Effector memory CD4-positive, alpha-beta T cell (primary cell): Measurements from ENCODE around the gene KIAA0930.

Experiments used
- DNase-seq, 3 donors: peaks; one replicate each; pipeline ENCODE4 v3.0.0-alpha.2; 2020
- H3K27ac ChIP-seq: 2 replicates; pipeline ENCODE4 v1.7.0; 2013; ENCODE audit warnings: mild to moderate bottlenecking, low read length, moderate library complexity; ENCODE audit not compliant: insufficient read depth, poor library complexity, severe bottlenecking
- H3K27me3 ChIP-seq: replicated peaks from 2 replicates; pipeline ENCODE4 v1.7.0; 2013; ENCODE audit warnings: mild to moderate bottlenecking, low read length; ENCODE audit not compliant: insufficient read depth, control insufficient read depth, poor library complexity, severe bottlenecking
- H3K36me3 ChIP-seq: 2 replicates; pipeline ENCODE4 v1.7.0; 2013; ENCODE audit warnings: mild to moderate bottlenecking, low read length, moderate library complexity; ENCODE audit not compliant: control insufficient read depth, insufficient read depth
- H3K4me1 ChIP-seq: 2 replicates; pipeline ENCODE4 v1.7.0; 2013; ENCODE audit warnings: low read length, mild to moderate bottlenecking; ENCODE audit not compliant: control insufficient read depth, insufficient read depth, poor library complexity, severe bottlenecking
- H3K4me3 ChIP-seq: 2 replicates; pipeline ENCODE4 v1.7.0; 2013; ENCODE audit warnings: low read length, low read depth, mild to moderate bottlenecking; ENCODE audit not compliant: insufficient read depth, poor library complexity, severe bottlenecking
- H3K9me3 ChIP-seq: 2 replicates; pipeline ENCODE4 v1.7.0; 2013; ENCODE audit warnings: mild to moderate bottlenecking, low read length, moderate library complexity; ENCODE audit not compliant: control insufficient read depth

KIAA0930 gene

DNA sequence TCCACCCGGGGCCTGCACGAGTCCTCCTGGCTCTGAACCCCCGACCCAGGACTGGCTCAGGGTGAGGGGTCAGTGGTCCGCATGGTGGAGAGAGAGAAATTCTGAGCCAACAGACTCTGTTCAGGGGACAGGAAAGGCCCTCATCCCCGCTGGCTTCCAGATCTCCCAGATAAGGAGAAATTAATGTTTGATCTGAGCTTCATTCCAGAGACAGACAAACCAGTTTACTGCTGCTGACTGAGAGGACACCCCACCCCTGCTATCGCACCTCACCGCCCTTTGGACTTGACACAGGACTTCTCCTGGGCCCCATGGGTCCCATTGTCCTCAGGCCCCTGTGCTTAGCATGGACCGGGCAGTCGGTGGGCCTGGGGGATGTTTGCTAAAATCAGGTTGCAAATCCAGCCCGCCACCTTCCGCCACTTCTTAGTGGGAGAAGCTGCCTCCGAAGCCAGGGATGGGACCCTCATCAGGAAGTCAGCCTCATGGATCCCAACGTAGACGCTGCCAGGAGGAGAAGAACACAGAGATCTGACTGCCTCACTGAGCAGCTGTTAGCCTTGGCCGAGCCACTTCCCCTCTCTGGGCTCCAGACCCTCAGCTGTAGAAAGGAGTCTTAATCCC, 32.9 kb upstream of the KIAA0930 start:
- Histone ChIP-seq H3K4me3 (no peak overlapping the region), H3K27ac (no peak overlapping the region), H3K9me3 (no peaks in the 10 kb centered on the region), H3K27me3 (no peaks in the 10 kb centered on the region), H3K4me1 (peaks cover 12% of the 10 kb centered on the region), H3K36me3 (no peaks in the 10 kb centered on the region)
- DNase-seq, result no peak

GRCh38 chr22:45272498-45272897, 31.8 kb upstream of the KIAA0930 start:
- no peak for DNase-seq
- Histone ChIP-seq H3K27me3 (no peaks in the 10 kb centered on the region), H3K9me3 (no peaks in the 10 kb centered on the region), H3K4me1 (peaks cover 16% of the 10 kb centered on the region), H3K4me3 (no peak overlapping the region), H3K36me3 (no peaks in the 10 kb centered on the region), H3K27ac (no peak overlapping the region)

DNA sequence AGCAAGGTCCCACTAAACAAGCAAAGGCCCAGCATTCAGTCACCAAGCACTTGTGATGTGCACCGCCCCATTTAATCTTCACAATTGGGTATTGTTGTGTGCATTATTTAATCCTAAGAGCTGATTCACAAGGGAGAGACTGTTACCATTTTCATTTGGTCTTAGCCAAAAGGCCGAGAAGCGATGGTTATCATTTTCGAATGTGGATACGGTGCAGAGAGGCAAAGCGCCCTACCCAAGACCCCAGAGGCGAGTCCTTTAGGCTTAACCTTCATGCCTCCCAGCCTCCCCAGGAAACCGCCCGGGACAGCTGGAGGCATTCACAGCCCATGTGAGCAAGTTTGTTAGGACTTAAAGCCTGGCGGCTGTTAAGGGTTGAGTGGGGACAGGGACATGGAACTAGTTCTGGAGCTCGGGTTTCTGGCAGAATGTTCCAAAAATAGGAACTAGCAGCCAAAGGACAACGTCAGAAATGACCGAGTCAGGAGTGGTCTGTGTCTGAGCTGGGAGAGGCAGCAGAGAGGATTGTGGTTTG, 31.0 kb upstream of the KIAA0930 start:
- Histone ChIP-seq H3K9me3 (no peaks in the 10 kb centered on the region), H3K4me3 (no peak overlapping the region), H3K27ac (no peak overlapping the region), H3K4me1 (peaks cover 16% of the 10 kb centered on the region), H3K36me3 (no peaks in the 10 kb centered on the region), H3K27me3 (no peaks in the 10 kb centered on the region)
- DNase-seq, result no peak

DNA sequence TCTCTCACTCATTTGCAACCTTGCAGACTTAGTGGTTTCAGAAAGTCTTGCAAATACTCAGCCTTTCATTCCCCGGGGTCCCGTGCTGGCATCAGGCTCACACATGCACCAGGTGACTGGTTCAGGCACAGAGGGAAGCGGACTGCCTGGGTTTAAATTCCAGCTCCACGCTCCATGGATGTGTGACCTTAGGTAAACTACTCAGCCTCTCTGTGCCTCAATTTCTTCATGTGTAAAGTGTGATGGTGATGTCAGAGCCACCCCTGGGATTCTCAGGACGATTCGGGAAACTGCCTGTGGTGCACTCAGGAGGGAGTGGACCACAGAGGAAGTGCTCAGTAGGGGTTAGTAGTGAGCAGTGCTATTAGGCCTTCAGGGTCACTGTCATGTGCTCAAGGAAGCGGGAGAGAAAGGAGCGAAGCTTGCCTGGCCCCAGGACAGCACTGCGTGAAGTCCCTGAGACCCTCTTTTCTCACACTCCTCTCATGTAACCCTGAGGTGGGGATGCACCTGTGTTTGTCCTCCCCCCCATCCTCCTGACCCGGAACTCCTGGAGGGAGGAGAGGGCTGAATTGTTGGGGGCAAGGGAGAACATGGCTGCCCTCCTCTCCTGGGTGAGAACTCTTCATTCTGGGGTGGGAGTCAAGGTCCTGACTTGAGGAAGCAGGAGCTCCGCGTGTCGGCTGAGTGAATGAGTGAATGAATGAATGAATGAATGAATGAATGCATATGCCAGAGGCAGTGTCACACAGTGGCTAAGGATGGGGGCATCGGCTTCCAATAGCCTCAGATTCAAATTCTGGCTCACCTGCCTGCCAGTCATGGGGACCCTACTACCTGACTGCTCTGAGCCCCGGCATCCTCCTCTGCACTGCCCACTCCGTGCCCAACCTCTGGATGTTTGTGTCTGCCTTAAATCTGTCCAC, 29.7 kb upstream of the KIAA0930 start:
- H3K4me1 ChIP-seq, result peaks cover 16% of the 10 kb centered on the region
- H3K4me3 ChIP-seq, result no peak overlapping the region
- H3K36me3 ChIP-seq, result no peaks in the 10 kb centered on the region
- no peak overlapping the region for H3K27ac ChIP-seq
- no peaks in the 10 kb centered on the region for H3K27me3 ChIP-seq
- DNase-seq, result no peak
- no peaks in the 10 kb centered on the region for H3K9me3 ChIP-seq

DNA sequence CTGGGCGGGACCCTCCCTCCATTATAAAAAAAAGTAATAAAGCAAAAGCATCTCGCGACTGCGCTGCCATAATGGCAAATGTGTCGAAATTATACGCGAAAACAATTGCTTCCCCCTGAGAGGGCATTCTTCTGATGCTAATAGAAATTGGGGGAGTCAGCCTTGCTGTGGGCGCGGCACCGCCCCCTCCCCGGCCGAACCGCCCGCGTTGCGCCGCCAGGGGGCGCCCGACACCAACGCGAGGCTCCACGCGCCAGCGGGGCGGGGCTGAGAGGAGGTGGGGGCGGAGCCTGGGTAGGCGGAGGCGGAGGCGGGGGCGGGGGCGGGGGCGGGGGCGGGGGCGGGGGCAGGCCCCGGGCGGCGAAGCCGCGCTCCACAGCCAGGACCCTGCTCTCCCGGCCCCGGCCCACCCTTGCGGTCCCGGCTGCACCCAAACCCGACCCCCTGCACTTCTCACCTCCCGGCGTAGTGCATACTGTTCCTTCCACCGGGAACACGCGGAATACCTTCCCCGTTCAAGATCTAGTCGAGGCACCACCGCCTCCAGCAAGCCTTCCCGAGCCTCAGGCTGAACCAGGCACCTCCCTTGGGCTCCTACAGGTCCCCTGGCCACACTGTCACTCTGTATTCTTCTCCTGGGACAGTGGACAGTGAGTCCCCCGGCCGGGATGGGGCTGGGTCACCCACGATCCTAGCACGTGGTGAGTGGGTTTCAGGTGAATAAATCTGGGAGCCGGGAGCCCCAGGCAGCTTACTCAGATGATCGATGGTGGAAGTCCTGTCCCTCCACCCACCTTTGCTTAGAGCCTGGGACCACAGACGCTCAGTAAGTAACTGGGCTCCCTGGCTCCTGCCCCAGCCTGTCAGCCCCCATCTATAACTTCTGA, 28.5 kb upstream of the KIAA0930 start:
- no peaks in the 10 kb centered on the region for H3K36me3 ChIP-seq
- peak; percentile 78 to 86 (median 84) for DNase-seq
- H3K27me3 ChIP-seq, result no peaks in the 10 kb centered on the region
- peaks cover 16% of the 10 kb centered on the region for H3K4me1 ChIP-seq
- H3K27ac ChIP-seq, result no peak overlapping the region
- peak overlapping the region; percentile 63 for H3K4me3 ChIP-seq
- no peaks in the 10 kb centered on the region for H3K9me3 ChIP-seq

GRCh38 chr22:45268167-45268957, 27.7 kb upstream of the KIAA0930 start:
- Histone ChIP-seq H3K36me3 (no peaks in the 10 kb centered on the region), H3K4me3 (peak overlapping the region; percentile 63), H3K27me3 (no peaks in the 10 kb centered on the region), H3K27ac (no peak overlapping the region), H3K4me1 (peaks cover 16% of the 10 kb centered on the region), H3K9me3 (no peaks in the 10 kb centered on the region)
- peak; percentile 4 to 17 (median 8) for DNase-seq

- Histone ChIP-seq H3K27ac (no peak overlapping the region), H3K36me3 (no peaks in the 10 kb centered on the region), H3K27me3 (no peaks in the 10 kb centered on the region), H3K4me1 (peaks cover 16% of the 10 kb centered on the region), H3K4me3 (no peak overlapping the region), H3K9me3 (no peaks in the 10 kb centered on the region)
- no peak for DNase-seq
Observed at GRCh38 chr22:45265535-45265934, 24.8 kb upstream of the KIAA0930 start.

DNA sequence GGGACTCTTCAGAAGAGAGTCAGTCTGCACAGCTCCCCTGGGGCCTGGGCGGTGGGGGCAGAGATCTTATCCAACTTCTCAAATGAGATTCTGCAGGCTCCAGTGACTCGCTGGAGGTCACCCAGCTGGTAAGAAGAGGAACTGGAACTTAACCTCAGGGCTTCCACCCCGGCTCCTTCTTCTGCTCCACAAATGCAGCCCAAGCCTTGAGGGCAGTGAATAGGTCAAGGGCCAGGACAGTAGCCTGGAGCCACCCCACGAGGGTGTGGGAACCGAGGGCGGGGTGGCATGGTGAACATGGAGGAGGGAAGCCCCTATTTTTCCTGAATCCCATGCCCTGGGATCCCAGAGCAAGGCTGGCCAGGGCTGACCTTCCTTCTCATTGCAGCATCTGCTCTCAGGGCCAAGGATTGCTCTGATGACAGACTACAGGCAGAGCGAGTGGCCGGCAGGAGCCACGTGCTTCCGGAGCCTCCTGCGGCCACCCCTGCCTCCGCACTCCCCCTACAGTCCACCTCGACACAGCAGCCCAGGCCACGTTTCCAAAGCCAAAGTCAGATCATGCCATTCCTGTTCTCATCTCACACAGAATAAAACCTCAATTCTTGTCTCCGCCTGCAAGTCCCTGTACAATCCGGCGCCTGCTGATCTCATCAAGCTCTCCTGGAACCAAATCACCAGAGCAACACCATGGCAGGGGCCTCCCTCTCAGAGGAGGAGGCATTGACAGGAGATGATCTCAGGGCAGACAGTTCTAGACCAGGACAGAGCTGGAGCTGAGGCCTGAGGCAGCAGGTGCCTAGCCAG, 23.0 kb upstream of the KIAA0930 start:
- H3K27me3 ChIP-seq, result no peaks in the 10 kb centered on the region
- no peak overlapping the region for H3K27ac ChIP-seq
- H3K4me3 ChIP-seq, result no peak overlapping the region
- H3K9me3 ChIP-seq, result no peaks in the 10 kb centered on the region
- H3K4me1 ChIP-seq, result peaks cover 5% of the 10 kb centered on the region
- no peaks in the 10 kb centered on the region for H3K36me3 ChIP-seq
- no peak for DNase-seq
